Measurements from ENCODE around the gene SLC39A11.

GRCh38 chr17:72810991-72811508 lies 281.4 kb downstream of the SLC39A11 start:
- TF ChIP-seq CTCF (IDR thresholded peaks at IDR 0.05; ENCODE audit: insufficient read depth, low read depth, low read length) (no peak), EZH2 (IDR thresholded peaks at IDR 0.05; ENCODE audit: insufficient read depth, low read length) (no peak)

All from astrocyte (in vitro differentiated cells and primary cell).